ENCODE data around the gene ARHGAP20. TPM values are rescaled to one million over a fixed set of nuclear protein-coding genes. Genes with fewer than 3 reads are reported as not detected.

Gene ARHGAP20
- total RNA-seq, 1 experiment from 2014 or later, result 0.05 TPM

DNA sequence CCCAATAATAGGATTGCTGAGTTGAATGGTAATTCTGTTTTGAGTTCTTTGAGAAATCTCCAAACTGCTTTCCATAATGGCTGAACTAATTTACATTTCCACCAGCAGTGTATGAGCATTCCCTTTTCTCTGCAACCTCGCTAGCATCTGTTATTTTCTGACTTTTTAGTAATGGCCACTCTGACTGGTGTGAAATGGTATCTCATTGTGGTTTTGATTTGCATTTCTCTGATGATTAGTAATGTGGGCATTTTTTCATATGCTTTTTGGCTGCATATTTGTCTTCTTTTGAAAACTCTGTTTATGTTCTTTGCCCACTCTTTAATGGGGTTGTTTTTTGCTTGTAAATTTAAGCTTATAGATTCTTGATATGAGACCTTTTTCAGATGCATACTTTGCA is 185.1 kb downstream of the ARHGAP20 start:
- Histone ChIP-seq H3K4me1 (no peaks in the 10 kb centered on the region), H3K27me3 (replicated peaks; ENCODE audit: control insufficient read depth, insufficient read depth, low read length) (no peaks in the 10 kb centered on the region), H3K36me3 (ENCODE audit: control insufficient read depth, insufficient read depth, low read length) (no peaks in the 10 kb centered on the region), H3K4me3 (ENCODE audit: low read depth, low read length) (no peak overlapping the region), H3K9me3 (peaks cover 6% of the 10 kb centered on the region; the same call in 1 of the 2 replicates)
- ChIA-PET POLR2A (no interaction called here), CTCF (no interaction called here)
- H3K36me3 Mint-ChIP-seq (ENCODE audit: insufficient read depth, unreplicated experiment), result no peaks in the 10 kb centered on the region
- TF ChIP-seq, protein P1, sequence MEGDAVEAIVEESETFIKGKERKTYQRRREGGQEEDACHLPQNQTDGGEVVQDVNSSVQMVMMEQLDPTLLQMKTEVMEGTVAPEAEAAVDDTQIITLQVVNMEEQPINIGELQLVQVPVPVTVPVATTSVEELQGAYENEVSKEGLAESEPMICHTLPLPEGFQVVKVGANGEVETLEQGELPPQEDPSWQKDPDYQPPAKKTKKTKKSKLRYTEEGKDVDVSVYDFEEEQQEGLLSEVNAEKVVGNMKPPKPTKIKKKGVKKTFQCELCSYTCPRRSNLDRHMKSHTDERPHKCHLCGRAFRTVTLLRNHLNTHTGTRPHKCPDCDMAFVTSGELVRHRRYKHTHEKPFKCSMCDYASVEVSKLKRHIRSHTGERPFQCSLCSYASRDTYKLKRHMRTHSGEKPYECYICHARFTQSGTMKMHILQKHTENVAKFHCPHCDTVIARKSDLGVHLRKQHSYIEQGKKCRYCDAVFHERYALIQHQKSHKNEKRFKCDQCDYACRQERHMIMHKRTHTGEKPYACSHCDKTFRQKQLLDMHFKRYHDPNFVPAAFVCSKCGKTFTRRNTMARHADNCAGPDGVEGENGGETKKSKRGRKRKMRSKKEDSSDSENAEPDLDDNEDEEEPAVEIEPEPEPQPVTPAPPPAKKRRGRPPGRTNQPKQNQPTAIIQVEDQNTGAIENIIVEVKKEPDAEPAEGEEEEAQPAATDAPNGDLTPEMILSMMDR (IDR thresholded peaks at IDR 0.05; ENCODE audit: insufficient read depth in 1 of 2, low read depth in 1 of 2, low read length in 1 of 2, severe bottlenecking in 1 of 2, unreplicated experiment in 1 of 2), result no peak
- no peaks in the 10 kb centered on the region for H3K4me1 Mint-ChIP-seq (ENCODE audit: low read depth, unreplicated experiment)
- intact Hi-C loops (cut with micrococcal nuclease; ENCODE audit: unreplicated experiment), result no loop called here
- H3K9me3 Mint-ChIP-seq (ENCODE audit: unreplicated experiment), result peaks cover 21% of the 10 kb centered on the region
- DNase-seq, result no peak
- peaks cover 4% of the 10 kb centered on the region for H3K27me3 Mint-ChIP-seq (ENCODE audit: insufficient read depth, unreplicated experiment)
- no TSS peak for BruUV-seq (replicated peaks)
- no peak overlapping the region for H3K27ac Mint-ChIP-seq (ENCODE audit: unreplicated experiment)
- H3K4me3 Mint-ChIP-seq (ENCODE audit: unreplicated experiment), result no peak overlapping the region
